Sigmoid colon (tissue), 7 donors: Measurements from ENCODE around the gene CDK5RAP3. TPM values are rescaled to one million over a fixed set of nuclear protein-coding genes. Genes with fewer than 3 reads are reported as not detected.

Experiments used
- DNase-seq: peaks from one replicate; pipeline ENCODE4 v3.0.0-alpha.2; 2019
- H3K27ac ChIP-seq, 4 donors: fragments of 200-600 bp; sonication (generic); one replicate each; pipeline ENCODE4 v1.5.1; 2016 to 2019; ENCODE audit warnings: mild to moderate bottlenecking in 1 of 4
- H3K27me3 ChIP-seq, 3 donors: fragments of 200-600 bp; sonication (generic); one replicate each; pipeline ENCODE4 v1.5.1; 2019; ENCODE audit warnings: mild to moderate bottlenecking in 1 of 3
- H3K36me3 ChIP-seq, 4 donors: fragments of 200-600 bp; sonication (generic); one replicate each; pipeline ENCODE4 v1.5.1; 2016 to 2019
- H3K4me1 ChIP-seq, 4 donors: fragments of 200-600 bp; sonication (generic); one replicate each; pipeline ENCODE4 v1.5.1; 2017 to 2019
- H3K4me3 ChIP-seq, 4 donors: fragments of 200-600 bp; sonication (generic); one replicate each; pipeline ENCODE4 v1.5.1; 2017 to 2019; ENCODE audit warnings: mild to moderate bottlenecking in 2 of 4, moderate library complexity in 1 of 4
- H3K9me3 ChIP-seq, 4 donors: fragments of 200-600 bp in 3 of 4; sonication (generic) in 3 of 4; one replicate each; pipeline versions ENCODE4 v1.5.1 to v1.6.1; 2013 to 2019
- EP300 ChIP-seq, 4 donors: sonication (generic); formaldehyde crosslinking; IDR thresholded peaks; one replicate each; pipeline ENCODE4 v1.6.1; 2017; ENCODE audit warnings: antibody characterized with exemption in 4 of 4
- POLR2A ChIP-seq, 2 donors: fragments of 450-650 bp; IDR thresholded peaks; one replicate each; pipeline ENCODE4 v1.6.1; 2016; ENCODE audit warnings: antibody characterized with exemption in 2 of 2, mild to moderate bottlenecking in 2 of 2, moderate library complexity in 2 of 2
- POLR2AphosphoS5 ChIP-seq, 4 donors: sonication (generic); formaldehyde crosslinking; IDR thresholded peaks; one replicate each; pipeline ENCODE4 v1.6.1; 2017; ENCODE audit warnings: antibody characterized with exemption in 4 of 4
- WGBS, 2 donors: extraction: QIAGEN DNeasy Blood & Tissue Kit; methylation state at CpG; one replicate each; pipeline ENCODE4 v1.1.7; 2013; 5-methylcytosine and 5-hydroxymethylcytosine counted together
- intact Hi-C: fragments of 100-400 bp; cut with DNase I; formaldehyde crosslinking; loops from one replicate; pipeline ENCODE4 v1.15.1; 2023
- polyA plus RNA-seq, 3 donors: library from polyadenylated mRNA; stranded (reverse); fragments of 200-250 nt; gene quantifications; one replicate each; pipeline ENCODE4 v1.2.3, GENCODE V29; 2013
- total RNA-seq, 4 donors: library from RNA; depleted of rRNA; stranded (reverse); fragments of >200 nt; gene quantifications; one replicate each; pipeline ENCODE4 v1.1.0, GENCODE V29; 2016
- TF ChIP-seq, protein P1 (sequence below), 4 experiments: fragments of 450-650 bp in 3 of 4; fragments of 200-600 bp in 1 of 4; IDR thresholded peaks; one replicate each; pipeline ENCODE4 v1.5.1; 2016 to 2019; ENCODE audit warnings: antibody characterized with exemption in 4 of 4, mild to moderate bottlenecking in 3 of 4, moderate library complexity in 2 of 4
- donor health status: healthy with polysubstance abuse.
- donor health status: Bipolar disorder and iron deficiency.
- donor health status: healthy.

Gene CDK5RAP3
- total and polyA plus RNA-seq, 7 donors: 43.5 to 200 (median 71.5) TPM

DNA sequence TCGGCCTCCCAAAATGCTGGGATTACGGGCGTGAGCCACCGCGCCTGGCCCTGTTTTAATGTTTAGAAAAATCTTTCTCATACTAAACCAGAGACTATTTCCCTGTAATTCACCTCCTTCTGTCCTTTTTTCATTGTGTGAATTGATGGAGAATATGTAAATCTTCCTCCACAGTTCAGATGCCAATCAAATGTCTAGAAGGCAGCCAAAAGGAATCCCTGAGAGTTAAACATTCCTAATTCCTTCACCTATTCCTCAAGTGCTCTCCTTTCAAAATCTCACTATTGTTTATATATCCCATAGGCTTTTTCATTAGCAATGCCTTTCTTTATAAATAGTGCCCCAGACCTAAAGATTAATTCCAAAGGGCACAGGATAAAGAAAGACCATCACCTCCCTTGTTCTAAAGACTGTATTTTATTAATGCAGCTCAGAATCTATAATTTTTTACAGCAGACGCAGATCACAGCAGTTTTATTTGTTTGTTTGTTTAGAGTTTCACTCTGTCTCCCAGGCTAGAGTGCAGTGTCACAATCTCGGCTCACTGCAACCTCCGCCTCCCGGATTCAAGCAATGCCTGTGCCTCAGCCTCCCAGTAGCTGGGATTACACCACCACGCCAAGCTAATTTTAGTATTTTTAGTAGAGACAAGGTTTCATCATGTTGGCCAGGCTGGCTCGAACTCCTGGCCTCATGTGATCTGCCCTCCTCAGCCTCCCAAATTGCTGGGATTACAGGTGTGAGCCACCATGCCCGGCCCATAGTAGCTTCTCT is 36.2 kb downstream of the CDK5RAP3 start:
- no peak for TF ChIP-seq EP300 (IDR thresholded peaks at IDR 0.05)
- no peak for TF ChIP-seq POLR2A (IDR thresholded peaks at IDR 0.05)
- TF ChIP-seq, protein P1, sequence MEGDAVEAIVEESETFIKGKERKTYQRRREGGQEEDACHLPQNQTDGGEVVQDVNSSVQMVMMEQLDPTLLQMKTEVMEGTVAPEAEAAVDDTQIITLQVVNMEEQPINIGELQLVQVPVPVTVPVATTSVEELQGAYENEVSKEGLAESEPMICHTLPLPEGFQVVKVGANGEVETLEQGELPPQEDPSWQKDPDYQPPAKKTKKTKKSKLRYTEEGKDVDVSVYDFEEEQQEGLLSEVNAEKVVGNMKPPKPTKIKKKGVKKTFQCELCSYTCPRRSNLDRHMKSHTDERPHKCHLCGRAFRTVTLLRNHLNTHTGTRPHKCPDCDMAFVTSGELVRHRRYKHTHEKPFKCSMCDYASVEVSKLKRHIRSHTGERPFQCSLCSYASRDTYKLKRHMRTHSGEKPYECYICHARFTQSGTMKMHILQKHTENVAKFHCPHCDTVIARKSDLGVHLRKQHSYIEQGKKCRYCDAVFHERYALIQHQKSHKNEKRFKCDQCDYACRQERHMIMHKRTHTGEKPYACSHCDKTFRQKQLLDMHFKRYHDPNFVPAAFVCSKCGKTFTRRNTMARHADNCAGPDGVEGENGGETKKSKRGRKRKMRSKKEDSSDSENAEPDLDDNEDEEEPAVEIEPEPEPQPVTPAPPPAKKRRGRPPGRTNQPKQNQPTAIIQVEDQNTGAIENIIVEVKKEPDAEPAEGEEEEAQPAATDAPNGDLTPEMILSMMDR (IDR thresholded peaks at IDR 0.05): no peak
- no peak for TF ChIP-seq POLR2AphosphoS5 (IDR thresholded peaks at IDR 0.05)
- H3K27me3 ChIP-seq: peaks cover 3 to 44% (median 12%) of the 10 kb centered on the region in 3 donors
- H3K36me3 ChIP-seq: no peaks in the 10 kb centered on the region

DNA sequence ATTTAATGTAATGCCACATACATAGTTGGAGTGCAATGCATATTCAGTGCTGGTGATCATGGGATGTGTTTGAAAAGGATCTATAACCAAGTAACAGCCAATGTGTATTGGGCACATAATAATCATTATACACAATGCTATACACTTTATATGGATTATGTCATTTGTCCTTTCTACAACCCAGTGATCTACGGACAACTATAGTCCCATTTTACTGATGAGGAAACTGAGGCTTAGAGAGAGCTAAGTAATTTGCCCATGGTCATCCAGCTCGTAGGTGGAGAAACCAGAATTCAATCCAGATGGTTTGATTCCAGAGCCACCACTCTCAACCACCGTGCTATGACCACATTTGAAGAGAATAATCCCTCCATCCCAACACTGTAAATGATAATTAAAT is 39.3 kb downstream of the CDK5RAP3 start:
- H3K4me3 ChIP-seq: no peak overlapping the region
- no peak for DNase-seq
- no peaks in the 10 kb centered on the region for H3K36me3 ChIP-seq
- H3K9me3 ChIP-seq: no peaks in the 10 kb centered on the region
- peaks cover 4 to 72% (median 22%) of the 10 kb centered on the region in 3 donors for H3K27me3 ChIP-seq
- H3K4me1 ChIP-seq: peaks cover 0 to 12% (median 11%) of the 10 kb centered on the region in 4 donors
- TF ChIP-seq POLR2AphosphoS5 (IDR thresholded peaks at IDR 0.05) (no peak), EP300 (IDR thresholded peaks at IDR 0.05) (no peak), POLR2A (IDR thresholded peaks at IDR 0.05) (no peak)
- TF ChIP-seq, protein P1 (IDR thresholded peaks at IDR 0.05): no peak
- no peak overlapping the region for H3K27ac ChIP-seq
- WGBS, 2 donors: 82 to 88% methylated on average over 3 of the region's 3 CpGs
- intact Hi-C loops: no loop called here

More for the DNA sequence above, 36.2 kb downstream of the CDK5RAP3 start:
- Histone ChIP-seq H3K4me1 (peaks cover 0 to 24% (median 17%) of the 10 kb centered on the region in 4 donors), H3K4me3 (no peak overlapping the region), H3K27ac (no peak overlapping the region), H3K9me3 (no peaks in the 10 kb centered on the region)
- WGBS, 2 donors: 83 to 88% methylated on average over 12 of the region's 12 CpGs
- DNase-seq: no peak
- intact Hi-C loops: no loop called here

DNA sequence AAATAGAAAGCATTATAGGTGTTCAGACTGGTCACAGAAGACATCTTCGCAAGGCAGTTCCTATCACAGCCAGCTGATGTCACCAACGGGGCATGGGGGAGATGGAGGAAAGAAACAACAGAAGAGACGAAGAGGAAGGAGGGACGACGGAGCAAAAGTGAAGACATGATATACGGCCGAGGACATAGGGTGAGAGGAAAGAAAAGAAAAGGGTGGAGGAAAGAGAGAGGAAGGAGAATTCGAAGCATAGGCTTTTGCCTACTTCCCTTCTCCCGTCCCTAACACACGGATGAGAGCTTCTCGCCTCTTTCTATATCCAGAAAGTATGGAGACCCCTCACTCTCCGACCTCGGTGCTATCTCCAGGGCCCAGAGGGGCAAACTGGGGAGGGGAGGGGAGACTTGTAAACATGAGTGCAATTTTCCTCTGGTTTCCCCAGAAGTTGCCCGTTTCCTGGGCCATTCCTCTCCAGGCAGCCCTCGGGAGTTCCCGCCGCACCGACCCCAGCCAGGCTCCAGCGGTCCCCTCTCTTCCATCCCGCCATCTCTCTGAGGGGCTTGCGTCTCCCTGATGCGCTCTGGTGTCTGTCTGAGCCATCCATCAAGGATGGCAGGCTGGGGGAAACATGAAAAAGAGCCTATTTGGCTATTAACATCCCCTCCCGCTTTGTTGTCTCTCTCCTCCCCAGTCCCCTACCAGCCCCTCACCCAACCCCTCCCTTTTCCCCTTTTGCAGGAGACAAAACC is 40.7 kb downstream of the CDK5RAP3 start:
- Histone ChIP-seq H3K4me1 (peaks cover 0 to 12% (median 11%) of the 10 kb centered on the region in 4 donors), H3K4me3 (peak overlapping the region in 3 of 4 donors; percentile 10 to 39 (median 38)), H3K27ac (no peak overlapping the region), H3K36me3 (no peaks in the 10 kb centered on the region), H3K27me3 (peaks cover 4 to 77% (median 22%) of the 10 kb centered on the region in 3 donors), H3K9me3 (no peaks in the 10 kb centered on the region)
- DNase-seq: no peak
- TF ChIP-seq POLR2AphosphoS5 (IDR thresholded peaks at IDR 0.05): no peak
- TF ChIP-seq, protein P1 (IDR thresholded peaks at IDR 0.05): peak in 1 of 4 experiments; percentile 16
- 4% methylated on average over 23 of the region's 23 CpGs for WGBS, 2 donors
- intact Hi-C loops: no loop called here

DNA sequence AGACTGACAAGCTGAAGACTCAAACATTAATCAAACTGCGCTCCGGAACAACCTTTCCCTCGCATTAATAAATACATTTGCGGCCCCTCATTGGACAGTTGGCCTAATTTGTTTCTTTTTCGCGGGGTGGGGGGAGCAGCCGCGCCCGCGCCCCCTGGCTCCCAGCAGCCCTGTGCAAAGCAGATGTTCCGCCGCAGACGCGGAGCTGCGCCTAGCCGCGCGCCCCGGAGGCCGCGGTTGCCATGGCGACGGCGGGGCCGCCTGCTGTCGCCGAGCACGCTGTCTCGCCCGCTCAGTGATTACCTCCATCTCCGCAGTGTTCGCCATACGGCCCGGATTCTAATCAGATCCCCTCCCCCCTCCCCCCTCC is 41.2 kb downstream of the CDK5RAP3 start:
- 0% methylated on average over 34 of the region's 34 CpGs for WGBS, 2 donors
- Histone ChIP-seq H3K4me1 (peaks cover 0 to 12% (median 11%) of the 10 kb centered on the region in 4 donors), H3K27ac (no peak overlapping the region), H3K4me3 (peak overlapping the region in 3 of 4 donors; percentile 10 to 39 (median 38)), H3K9me3 (no peaks in the 10 kb centered on the region), H3K27me3 (peaks cover 4 to 76% (median 22%) of the 10 kb centered on the region in 3 donors), H3K36me3 (no peaks in the 10 kb centered on the region)
- intact Hi-C loops: no loop called here
- no peak for TF ChIP-seq EP300 (IDR thresholded peaks at IDR 0.05)
- no peak for DNase-seq

DNA sequence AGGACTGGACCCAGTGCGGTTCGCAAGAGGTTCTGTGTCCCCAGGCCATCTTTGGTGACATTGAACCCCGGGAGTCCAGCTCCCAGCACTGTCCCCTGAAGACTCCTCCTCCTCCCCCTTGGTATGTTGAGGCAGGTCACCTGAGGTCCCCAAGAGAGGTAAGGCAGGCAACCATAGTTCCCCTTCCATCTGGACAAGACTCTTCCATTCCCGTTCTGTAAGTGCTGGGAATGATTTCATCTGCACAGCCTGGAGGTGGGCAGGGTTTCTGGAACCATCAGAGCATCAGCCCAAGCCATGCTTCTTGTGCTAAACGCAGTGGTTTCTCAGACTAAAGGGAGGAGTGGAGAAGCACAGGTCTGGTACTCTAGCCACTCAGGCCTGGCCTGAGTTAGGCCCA is 41.7 kb downstream of the CDK5RAP3 start:
- H3K27ac ChIP-seq: no peak overlapping the region
- TF ChIP-seq EP300 (IDR thresholded peaks at IDR 0.05): no peak
- TF ChIP-seq POLR2AphosphoS5 (IDR thresholded peaks at IDR 0.05): no peak
- TF ChIP-seq, protein P1 (IDR thresholded peaks at IDR 0.05): no peak
- no peak for TF ChIP-seq POLR2A (IDR thresholded peaks at IDR 0.05)
- 31 to 40% methylated on average over 5 of the region's 5 CpGs for WGBS, 2 donors
- peaks cover 0 to 12% (median 11%) of the 10 kb centered on the region in 4 donors for H3K4me1 ChIP-seq
- H3K4me3 ChIP-seq: no peak overlapping the region
- DNase-seq: no peak
- H3K27me3 ChIP-seq: peaks cover 4 to 71% (median 22%) of the 10 kb centered on the region in 3 donors
- intact Hi-C loops: no loop called here
- no peaks in the 10 kb centered on the region for H3K36me3 ChIP-seq
- H3K9me3 ChIP-seq: no peaks in the 10 kb centered on the region
